ENCODE results near the gene TCTN1.

The TCTN1 gene

GRCh38 chr12:110676171-110676570 lies 62.2 kb downstream of the TCTN1 start:
- FAIRE-seq (no peak), DNase-seq (ENCODE audit: insufficient read length, low spot score) (no peak)

- DNase-seq (ENCODE audit: insufficient read length, low spot score), result no peak
- no peak for FAIRE-seq
These were observed 63.4 kb downstream of the TCTN1 start for GRCh38 chr12:110677206-110677911.

GRCh38 chr12:110677982-110678381 lies 64.1 kb downstream of the TCTN1 start:
- DNase-seq (ENCODE audit: insufficient read length, low spot score) (no peak), FAIRE-seq (no peak)

- no peak for DNase-seq (ENCODE audit: insufficient read length, low spot score)
- FAIRE-seq, result no peak
These were observed 65.3 kb downstream of the TCTN1 start for GRCh38 chr12:110679201-110679600.

GRCh38 chr12:110680032-110680431 lies 66.1 kb downstream of the TCTN1 start:
- DNase-seq (ENCODE audit: insufficient read length, low spot score), result no peak
- FAIRE-seq, result no peak

GRCh38 chr12:110683888-110684287 lies 70.0 kb downstream of the TCTN1 start:
- no peak for DNase-seq (ENCODE audit: insufficient read length, low spot score)
- FAIRE-seq, result no peak

DNA sequence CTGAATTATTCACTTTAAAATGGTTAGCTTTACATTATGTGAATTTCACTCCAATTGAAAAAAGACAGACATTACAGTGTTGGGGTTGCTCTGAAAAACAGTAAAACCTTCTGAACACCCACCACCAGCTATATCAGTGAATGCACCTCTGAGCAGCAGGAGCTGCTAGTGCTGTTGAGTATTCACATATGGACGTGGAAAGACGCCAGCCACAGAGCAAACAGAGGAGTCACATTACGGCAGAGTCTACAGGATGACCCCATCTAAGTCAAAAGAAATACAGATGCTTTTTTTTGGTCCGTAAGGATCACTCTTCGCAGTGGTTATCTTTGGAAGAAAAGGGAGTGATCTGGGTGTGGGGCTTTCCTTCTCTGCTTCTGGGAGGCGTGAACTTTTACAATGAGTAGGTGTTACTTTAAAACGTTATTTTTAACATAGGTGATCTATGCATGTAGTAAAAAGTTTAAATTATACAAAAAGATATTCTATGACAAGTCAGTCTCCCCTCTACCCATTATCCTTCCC lies 70.4 kb downstream of the TCTN1 start:
- no peak for DNase-seq (ENCODE audit: insufficient read length, low spot score)
- FAIRE-seq, result no peak

GRCh38 chr12:110686294-110686903 lies 72.5 kb downstream of the TCTN1 start:
- DNase-seq (ENCODE audit: insufficient read length, low spot score) (no peak), FAIRE-seq (no peak)

DNA sequence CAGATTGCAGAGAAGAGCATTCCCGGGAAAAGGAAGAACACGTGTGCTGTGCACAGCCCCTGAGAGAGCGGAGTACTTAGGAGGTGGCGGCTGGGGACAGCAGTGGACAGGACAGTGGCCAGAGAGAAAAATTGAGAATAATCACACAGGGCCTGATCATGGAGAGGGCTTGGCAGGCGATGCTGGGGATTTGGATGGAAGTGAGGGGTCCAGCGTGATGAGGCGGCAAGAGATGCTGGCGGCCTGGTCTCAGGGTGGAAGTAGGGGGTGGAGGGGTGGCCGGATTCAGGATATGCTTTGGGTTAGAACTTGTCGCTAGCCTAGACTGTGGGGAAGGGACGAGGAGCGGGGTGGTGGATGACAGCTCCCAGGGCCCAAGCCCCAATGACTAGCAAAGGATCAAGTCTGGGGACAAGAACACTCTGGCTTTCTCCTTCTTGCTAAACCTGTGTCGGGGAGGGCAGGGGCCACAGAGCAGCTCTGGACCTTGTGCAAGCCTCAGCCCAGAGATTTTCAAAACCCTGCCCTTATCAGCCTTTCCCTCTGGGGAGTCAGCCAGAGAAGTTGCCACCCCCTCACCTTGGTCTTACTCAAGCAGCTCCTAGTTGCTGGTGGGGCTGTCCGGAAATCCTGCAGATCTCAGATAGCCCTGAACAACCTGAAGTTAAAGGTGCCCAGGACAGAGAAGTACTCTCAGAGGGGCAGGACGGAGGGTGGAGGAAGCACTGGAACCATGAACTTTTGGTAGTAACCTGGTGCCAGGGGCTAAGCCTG lies 73.7 kb downstream of the TCTN1 start:
- DNase-seq (ENCODE audit: insufficient read length, low spot score) (no peak), FAIRE-seq (no peak)

DNA sequence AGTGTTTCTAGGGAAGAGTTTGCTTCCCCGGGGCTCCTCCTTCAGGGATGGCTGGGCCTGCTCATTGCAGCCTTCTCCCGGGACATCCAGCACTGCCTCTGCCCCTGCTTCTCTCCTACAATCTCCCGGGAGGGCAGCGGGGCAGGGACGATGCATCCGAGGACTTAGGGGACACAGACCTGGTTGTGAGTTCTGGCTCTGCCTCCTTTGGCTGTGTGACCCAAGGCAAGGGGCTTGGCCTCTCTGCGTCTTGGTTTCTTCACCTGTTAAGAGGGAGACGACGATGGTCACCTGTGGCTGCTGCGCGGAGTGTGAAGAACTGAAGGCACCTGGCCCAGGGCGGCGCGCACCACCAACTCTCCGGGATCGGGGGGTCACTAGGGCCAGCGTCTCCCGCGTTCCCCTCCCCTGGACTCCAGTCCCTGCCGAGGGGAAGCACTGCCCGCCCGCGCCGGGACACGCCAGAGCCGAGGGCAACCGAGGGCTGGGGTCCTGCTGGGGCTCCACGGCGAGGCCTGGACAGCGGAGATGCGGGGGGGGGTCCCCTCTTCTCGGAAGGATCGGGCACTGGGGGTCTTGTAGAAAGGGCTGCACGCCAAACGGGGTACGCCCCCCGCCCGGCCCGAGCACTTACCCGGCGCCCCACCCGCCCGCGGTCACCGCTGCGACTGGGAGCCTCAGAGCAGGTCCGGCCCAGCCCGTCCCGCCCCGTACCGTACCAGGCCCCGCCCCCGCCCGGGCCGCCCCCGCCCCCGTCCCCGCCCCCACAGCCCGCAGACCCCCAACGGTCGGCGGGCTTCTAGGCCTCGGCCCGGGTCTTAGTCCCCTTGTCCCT lies 74.7 kb downstream of the TCTN1 start, which contains the start of gene HVCN1:
Gene HVCN1 (minus strand): TSS at position 670 of the 835 bp plus-strand sequence. CDS start 5,870 bp downstream, outside the sequence.
- DNase-seq (ENCODE audit: insufficient read length, low spot score) (peak; percentile 26), FAIRE-seq (no peak)

- DNase-seq (ENCODE audit: insufficient read length, low spot score), result no peak
- FAIRE-seq, result no peak
These were observed 75.6 kb downstream of the TCTN1 start for GRCh38 chr12:110689281-110690126.

DNA sequence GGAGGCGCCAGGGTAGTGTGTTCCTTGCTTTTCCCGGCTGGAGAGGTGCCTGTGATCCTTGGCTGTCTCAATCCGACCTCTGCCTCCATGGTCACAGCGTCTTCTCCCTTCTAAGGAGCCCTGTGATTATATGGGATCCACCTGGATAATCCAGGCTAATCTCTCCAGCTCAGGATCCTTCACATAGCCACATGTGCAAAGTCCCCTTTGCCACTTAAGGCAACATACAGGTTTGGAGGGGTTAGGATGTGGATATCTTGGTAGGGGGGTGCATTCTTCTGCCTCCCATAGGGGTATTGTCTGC lies 76.2 kb downstream of the TCTN1 start:
- FAIRE-seq (no peak), DNase-seq (ENCODE audit: insufficient read length, low spot score) (no peak)

DNA sequence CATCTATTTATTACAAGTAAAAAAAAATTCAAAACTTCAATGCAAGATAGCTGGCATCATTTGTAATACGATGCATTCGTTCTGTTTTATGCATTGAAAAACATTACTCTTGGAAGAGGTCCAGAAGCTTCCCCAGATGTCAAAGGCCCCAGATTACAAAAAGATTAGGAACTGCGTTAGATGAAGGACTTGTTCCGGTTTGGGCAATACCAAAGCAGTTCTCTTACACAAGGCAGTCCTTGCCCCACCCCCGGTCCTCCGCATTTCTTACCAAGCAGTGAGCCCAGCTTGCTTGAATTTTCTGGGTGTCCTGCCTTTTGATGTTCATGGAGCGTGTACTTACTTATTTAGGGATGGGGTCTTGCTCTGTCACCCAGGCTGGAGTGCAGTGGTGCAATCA lies 79.8 kb downstream of the TCTN1 start:
- FAIRE-seq (no peak), DNase-seq (ENCODE audit: insufficient read length, low spot score) (no peak)

DNA sequence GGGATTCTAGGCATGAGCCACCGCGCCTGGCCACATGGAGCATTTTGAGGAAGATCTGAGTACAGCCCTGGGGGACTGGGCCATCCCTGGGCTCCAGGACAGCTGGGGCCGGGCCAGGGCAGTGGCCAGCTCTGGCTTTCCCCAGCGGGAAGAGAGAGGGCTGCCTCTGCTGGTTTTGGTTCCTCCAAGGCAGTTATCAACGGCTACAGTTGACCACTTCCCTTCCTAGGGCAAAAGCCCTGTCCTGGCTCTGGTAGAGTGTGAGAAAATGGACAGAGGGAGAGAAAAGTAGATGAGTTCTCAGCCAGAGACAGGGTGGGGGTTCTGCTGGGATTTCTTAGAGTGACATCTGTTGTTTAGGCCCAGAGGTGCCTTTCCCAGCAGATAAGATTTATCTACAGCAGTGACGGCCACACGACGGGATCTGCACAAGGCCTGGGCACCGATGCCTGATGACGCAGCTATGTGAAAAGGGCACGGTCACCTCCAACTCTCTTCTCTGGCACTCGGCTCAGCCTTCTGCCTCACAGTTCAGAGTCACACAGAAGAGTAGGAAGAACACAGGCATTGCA lies 80.5 kb downstream of the TCTN1 start:
- DNase-seq (ENCODE audit: insufficient read length, low spot score), result no peak
- FAIRE-seq, result no peak

GRCh38 chr12:110696283-110696682 lies 82.4 kb downstream of the TCTN1 start:
- FAIRE-seq, result no peak
- no peak for DNase-seq (ENCODE audit: insufficient read length, low spot score)

DNA sequence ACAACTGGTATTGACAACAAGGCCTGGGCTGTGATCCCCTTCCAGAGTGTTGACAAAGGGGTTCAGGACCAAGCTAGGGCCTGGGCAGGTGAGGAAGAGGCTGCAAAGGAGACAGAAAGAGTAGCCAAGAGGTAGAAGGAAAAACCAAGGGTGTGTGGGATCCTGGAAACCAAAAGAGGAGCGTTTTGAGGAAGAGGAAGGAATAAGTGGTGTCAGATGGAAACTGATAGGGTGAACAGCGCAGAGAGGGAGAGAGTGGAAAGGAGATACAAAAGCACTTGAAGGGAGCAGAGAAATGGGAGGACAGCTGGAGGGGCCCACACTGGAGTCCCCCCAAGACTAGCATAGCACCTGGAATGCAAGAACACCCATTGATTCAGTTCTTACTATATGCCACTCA lies 83.3 kb downstream of the TCTN1 start:
- FAIRE-seq (no peak), DNase-seq (ENCODE audit: insufficient read length, low spot score) (no peak)

DNA sequence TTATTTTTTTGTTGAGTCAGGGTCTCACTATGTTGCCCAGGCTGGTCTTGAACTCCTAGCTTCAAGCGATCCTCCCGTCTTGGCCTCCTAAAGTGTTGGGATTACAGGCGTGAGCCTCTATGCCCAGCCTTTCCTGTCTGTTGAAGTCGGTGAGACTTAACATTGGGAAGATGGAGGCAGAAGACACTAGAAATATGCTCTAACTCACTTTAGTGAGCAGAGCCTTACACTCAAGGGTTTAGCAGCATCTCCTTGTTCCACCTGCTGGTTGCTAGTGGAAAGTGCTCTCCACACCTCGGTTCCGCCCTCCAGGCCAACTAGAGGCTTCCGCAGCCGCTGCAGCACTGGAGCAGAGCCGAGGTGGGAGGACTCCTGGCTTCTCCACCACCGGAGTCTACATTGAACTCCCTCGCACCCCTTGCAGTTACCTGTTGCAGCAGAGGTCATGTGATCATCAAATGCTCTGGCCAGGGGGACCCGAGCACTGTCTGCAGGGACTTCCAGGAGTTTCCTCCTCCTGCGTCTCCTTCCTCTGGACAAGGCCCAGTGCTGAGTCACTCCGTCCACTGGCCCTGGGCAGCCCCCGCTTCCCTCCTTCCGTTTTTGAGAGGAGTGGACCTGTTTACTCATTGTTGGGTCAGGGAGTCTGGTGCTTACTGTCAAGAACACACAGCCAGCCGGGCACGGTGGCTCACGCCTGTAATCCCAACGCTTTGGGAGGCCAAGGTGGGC lies 84.4 kb downstream of the TCTN1 start:
- DNase-seq (ENCODE audit: insufficient read length, low spot score) (peak; percentile 77), FAIRE-seq (peak; percentile 74)

Measured in HTR-8/SVneo (cell line).